ENCODE results near the gene ATXN1. TPM values are rescaled to one million over a fixed set of nuclear protein-coding genes. Genes with fewer than 3 reads are reported as not detected.
"Not testable (repeated sequence)": the region's sequence is repeated elsewhere in the genome, so short reads cannot be mapped to it uniquely, and the experiment has no call there.

ATXN1 gene
- total RNA-seq, 1 donor from 2014 or later: 107 TPM

DNA sequence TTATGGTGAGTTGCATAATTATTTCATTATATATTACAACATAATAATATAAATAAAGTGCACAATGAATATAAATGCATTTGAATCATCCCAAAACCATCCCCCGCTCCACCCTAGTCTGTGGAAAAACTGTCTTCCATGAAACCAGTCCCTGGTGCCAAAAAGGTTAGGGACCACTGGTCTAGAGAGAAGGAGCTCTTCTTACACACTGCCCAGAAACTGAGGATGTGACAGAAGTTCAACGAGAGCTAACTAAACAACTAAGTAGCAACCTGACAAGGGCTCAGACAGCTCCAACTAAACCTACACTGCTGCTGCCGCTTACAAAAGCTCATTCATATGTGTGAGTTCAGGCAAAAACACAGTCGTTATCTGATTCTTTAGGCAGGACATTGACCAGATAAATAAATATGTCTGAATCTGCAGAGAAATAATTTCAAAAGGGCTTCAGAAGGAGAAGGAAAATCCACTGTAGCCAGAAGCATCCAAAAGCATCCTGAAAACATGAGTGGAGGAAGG, 125.9 kb downstream of the ATXN1 start:
- H3K27me3 Mint-ChIP-seq (ENCODE audit: insufficient read depth): no peaks in the 10 kb centered on the region
- H3K4me3 Mint-ChIP-seq: no peak overlapping the region
- no peak for DNase-seq (ENCODE audit: low spot score)
- intact Hi-C loops (cut with micrococcal nuclease): loop anchor here (2.0 to 5.0 kb wide), 2 partner anchors 15 to 33 kb away; no protein-coding TSS in a partner anchor
- H3K9me3 Mint-ChIP-seq: no peaks in the 10 kb centered on the region
- H3K27ac Mint-ChIP-seq: no peak overlapping the region
- H3K36me3 Mint-ChIP-seq (ENCODE audit: low read depth): peaks cover 31% of the 10 kb centered on the region
- peaks cover 51% of the 10 kb centered on the region for H3K4me1 Mint-ChIP-seq (ENCODE audit: low read depth)

DNA sequence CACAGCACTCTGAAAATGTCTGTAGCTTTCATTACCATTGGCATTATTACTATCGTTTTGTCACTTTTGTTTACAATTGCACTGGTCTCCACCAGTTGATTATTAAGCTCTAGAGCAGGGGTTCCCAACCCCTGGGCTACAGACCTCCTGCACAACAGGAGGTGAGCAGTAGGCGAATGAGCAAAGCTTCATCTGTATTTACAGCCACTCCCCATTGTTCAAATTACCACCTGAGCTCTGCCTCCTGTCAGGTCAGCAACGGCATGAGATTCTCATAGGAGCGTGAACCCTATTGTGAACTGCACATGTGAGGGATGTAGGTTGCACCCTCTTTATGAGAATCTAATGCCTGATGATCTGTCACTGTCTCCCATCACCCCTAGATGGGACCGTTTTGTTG, 126.4 kb downstream of the ATXN1 start:
- Mint-ChIP-seq H3K27ac (no peak overlapping the region), H3K36me3 (ENCODE audit: low read depth) (peaks cover 32% of the 10 kb centered on the region), H3K4me1 (ENCODE audit: low read depth) (peaks cover 50% of the 10 kb centered on the region), H3K27me3 (ENCODE audit: insufficient read depth) (no peaks in the 10 kb centered on the region), H3K9me3 (no peaks in the 10 kb centered on the region), H3K4me3 (no peak overlapping the region)
- DNase-seq (ENCODE audit: low spot score): no peak
- intact Hi-C loops (cut with micrococcal nuclease): loop anchor here (2.0 to 5.0 kb wide), 2 partner anchors 16 to 33 kb away; no protein-coding TSS in a partner anchor

DNA sequence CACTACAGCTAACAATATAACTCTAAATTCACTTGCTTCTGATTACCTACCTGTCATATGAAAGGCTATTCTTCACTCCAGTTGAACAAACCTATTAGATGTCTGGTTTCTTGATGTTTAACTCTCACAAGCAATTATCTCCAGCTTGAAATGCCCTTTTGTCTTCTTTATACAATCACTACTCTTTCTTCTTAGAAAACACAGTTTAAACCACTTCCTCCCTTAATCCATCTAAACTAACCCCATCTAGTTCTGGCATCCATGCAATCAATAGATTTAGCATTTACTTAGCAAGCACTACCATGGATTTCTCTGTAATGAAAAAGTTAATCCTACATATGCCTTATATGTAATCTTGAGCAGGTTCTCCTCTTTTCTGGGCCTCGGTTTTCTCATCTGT, 127.3 kb downstream of the ATXN1 start:
- Mint-ChIP-seq H3K36me3 (ENCODE audit: low read depth) (peaks cover 28% of the 10 kb centered on the region), H3K4me1 (ENCODE audit: low read depth) (peaks cover 43% of the 10 kb centered on the region), H3K27ac (peak overlapping the region; percentile 15), H3K4me3 (no peak overlapping the region), H3K9me3 (peaks cover 2% of the 10 kb centered on the region), H3K27me3 (ENCODE audit: insufficient read depth) (no peaks in the 10 kb centered on the region)
- DNase-seq (ENCODE audit: low spot score): no peak
- intact Hi-C loops (cut with micrococcal nuclease): loop anchor here (2.0 kb wide), 1 partner anchor 17 kb away; no protein-coding TSS in a partner anchor

DNA sequence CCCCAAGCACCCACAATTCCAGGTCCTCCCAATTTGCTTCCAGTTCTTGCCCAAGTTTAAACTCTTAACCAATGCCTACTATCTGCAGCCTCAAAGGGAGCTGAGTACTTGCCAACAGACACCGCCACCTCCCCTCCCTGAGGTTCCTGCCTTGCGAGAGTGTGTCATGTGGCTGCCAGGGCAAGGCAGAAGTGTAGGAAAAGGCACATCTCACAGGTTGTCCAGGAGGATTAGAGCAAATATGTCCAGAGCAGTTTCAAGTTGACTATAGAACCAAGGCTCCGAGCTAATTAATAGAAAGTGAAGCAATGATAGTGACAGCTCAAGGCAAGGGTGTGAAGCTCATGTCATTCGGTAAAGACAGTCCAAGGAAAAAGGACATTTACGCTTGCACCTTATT, 127.8 kb downstream of the ATXN1 start:
- Mint-ChIP-seq H3K36me3 (ENCODE audit: low read depth) (peaks cover 30% of the 10 kb centered on the region), H3K27ac (peak overlapping the region; percentile 59)

DNA sequence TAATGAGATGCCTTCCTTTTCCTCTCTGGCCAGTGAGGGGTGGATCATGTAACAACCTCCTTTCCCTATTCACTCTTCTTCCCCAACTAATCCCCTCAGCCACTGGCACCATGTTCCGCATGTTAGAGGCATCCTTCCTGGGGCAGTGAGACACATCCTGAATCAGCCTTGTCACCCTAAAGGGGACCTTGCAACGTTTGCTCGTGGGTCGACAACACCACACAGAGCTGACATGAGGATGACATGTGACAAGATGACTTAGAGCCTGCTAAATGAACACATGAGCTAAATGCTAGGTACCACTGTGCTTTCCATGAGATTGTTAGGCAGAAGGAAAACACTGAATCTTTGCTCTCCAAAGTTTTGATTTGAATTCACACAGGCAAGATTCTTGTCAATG, 129.2 kb downstream of the ATXN1 start:
- H3K9me3 Mint-ChIP-seq: peaks cover 8% of the 10 kb centered on the region
- peaks cover 32% of the 10 kb centered on the region for H3K36me3 Mint-ChIP-seq (ENCODE audit: low read depth)
- DNase-seq (ENCODE audit: low spot score): no peak
- H3K27ac Mint-ChIP-seq: no peak overlapping the region
- no peaks in the 10 kb centered on the region for H3K27me3 Mint-ChIP-seq (ENCODE audit: insufficient read depth)
- H3K4me1 Mint-ChIP-seq (ENCODE audit: low read depth): peaks cover 43% of the 10 kb centered on the region
- intact Hi-C loops (cut with micrococcal nuclease): no loop called here
- no peak overlapping the region for H3K4me3 Mint-ChIP-seq

More for the DNA sequence above, 127.8 kb downstream of the ATXN1 start:
- Mint-ChIP-seq H3K4me3 (no peak overlapping the region), H3K4me1 (ENCODE audit: low read depth) (peaks cover 43% of the 10 kb centered on the region), H3K27me3 (ENCODE audit: insufficient read depth) (no peaks in the 10 kb centered on the region), H3K9me3 (peaks cover 7% of the 10 kb centered on the region)
- intact Hi-C loops (cut with micrococcal nuclease): no loop called here
- DNase-seq (ENCODE audit: low spot score): no peak

DNA sequence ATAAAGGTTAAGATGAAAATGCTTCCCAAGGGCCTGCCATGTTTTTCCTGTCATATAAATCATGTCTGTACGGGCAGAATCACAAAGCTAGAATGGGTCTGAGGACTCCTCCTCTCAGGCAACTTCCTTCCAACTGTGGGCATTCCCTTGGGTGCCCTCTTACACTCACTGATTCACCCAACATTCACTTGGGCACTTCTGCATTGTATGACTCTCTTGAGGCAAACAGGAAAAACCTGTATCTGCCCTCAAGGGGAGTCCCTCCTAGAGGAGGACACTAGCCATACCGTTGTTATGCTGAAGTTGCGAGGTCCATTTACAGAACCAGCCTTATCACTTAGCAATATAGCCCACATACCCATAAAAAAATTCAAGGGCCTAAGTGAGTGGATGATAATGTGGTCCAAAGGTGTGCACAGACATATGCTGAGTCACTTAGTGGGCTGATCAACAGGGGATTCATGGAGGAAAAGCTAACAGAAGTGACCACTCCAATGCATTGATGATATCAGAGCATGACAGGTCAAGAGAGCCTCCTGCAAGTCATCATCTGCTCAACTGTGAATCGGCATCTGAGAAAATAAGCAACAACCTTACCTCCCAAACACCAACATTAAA, 131.1 kb downstream of the ATXN1 start:
- Mint-ChIP-seq H3K4me1 (ENCODE audit: low read depth) (peaks cover 30% of the 10 kb centered on the region), H3K27ac (no peak overlapping the region), H3K36me3 (ENCODE audit: low read depth) (peaks cover 34% of the 10 kb centered on the region), H3K4me3 (no peak overlapping the region), H3K27me3 (ENCODE audit: insufficient read depth) (no peaks in the 10 kb centered on the region), H3K9me3 (peaks cover 8% of the 10 kb centered on the region)
- intact Hi-C loops (cut with micrococcal nuclease): no loop called here
- no peak for DNase-seq (ENCODE audit: low spot score)

DNA sequence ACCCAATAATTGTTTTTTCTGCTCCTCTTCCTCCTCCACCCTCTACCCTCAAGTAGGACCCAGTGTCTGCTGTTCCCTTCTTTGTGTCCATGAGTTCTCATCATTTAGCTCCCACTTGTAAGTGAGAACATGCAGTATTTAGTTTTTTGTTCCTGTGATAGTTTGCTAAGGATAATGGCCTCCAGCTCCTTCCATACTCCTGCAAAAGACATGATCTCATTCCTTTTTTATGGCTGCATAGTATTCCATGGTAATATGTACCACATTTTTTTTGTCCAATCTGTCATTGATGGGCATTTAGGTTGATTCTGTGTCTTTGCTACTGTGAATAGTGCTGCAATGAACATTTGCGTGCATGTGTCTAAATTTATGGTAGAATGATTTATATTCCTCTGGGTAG, 132.7 kb downstream of the ATXN1 start:
- DNase-seq (ENCODE audit: low spot score); intact Hi-C loops (cut with micrococcal nuclease); H3K27me3 Mint-ChIP-seq (ENCODE audit: insufficient read depth); H3K27ac Mint-ChIP-seq; H3K9me3 Mint-ChIP-seq; H3K4me3 Mint-ChIP-seq: not testable (repeated sequence)
- H3K4me1 Mint-ChIP-seq (ENCODE audit: low read depth): peaks cover 24% of the 10 kb centered on the region
- peaks cover 39% of the 10 kb centered on the region for H3K36me3 Mint-ChIP-seq (ENCODE audit: low read depth)

DNA sequence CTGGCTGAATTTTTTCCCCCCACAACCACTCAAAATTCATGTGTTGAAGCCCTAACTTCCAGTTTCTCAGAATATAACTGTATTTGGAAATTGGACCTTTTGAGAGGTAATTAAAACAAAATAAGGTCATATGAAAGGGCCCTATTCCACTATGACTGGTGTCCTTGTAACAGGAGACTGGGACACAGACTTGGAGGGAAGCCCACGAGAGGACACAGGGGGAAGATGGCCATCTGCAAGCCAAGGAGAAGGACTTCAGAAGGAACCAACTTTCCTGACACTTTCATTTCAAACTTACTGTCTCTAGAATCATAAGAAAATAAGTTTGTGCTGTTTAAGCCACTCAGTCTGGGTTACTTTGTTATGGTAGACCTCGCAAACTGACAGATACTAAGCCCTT, 134.6 kb downstream of the ATXN1 start:
- Mint-ChIP-seq H3K27me3 (ENCODE audit: insufficient read depth) (no peaks in the 10 kb centered on the region), H3K9me3 (peaks cover 8% of the 10 kb centered on the region), H3K36me3 (ENCODE audit: low read depth) (peaks cover 38% of the 10 kb centered on the region), H3K27ac (no peak overlapping the region), H3K4me3 (no peak overlapping the region), H3K4me1 (ENCODE audit: low read depth) (peaks cover 26% of the 10 kb centered on the region)
- DNase-seq (ENCODE audit: low spot score): no peak
- intact Hi-C loops (cut with micrococcal nuclease): no loop called here

DNA sequence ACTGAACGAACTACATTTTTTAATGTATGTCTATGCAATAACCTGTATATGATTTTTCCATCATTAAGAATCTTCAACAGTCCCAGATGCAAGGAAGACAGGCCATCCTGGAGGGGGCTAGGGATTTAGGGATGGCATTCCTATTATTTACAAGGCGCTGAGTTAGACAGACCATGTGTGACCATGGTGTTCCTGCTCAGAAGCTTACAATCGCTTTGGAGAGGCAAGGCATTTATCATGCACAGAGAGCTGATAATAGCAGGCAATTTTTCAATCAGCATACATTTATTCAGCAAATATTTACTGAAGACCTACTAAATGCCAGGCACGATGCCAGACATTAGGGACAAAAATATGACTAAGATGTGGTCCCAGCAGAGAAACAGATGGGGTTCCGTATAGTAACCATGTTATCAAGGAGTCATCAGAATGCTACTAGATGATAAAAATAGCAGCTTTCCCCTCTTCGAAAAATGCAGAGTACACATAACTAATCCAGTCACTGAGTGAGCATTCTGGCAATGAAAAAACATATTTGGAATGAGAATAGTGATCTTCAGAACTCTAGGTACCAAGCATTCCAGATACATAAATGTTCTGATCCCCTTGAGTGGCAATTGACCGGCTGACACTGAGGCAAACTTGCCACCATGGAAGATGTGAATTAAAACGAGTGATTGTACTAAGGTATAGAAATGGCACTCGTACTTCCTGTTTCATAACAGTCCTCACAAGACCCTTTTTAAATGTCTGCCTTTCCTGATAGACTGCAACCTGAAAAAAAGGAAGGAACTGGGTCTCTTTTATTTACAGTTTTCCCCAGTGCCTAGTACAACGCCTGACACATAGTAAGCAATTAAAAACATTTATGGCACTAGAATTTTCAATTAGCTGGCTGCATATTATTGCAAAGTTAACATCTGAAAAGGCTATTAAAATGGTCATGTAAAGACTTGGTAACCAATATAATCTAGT, 135.7 kb downstream of the ATXN1 start:
- H3K4me1 Mint-ChIP-seq (ENCODE audit: low read depth): peaks cover 37% of the 10 kb centered on the region

DNA sequence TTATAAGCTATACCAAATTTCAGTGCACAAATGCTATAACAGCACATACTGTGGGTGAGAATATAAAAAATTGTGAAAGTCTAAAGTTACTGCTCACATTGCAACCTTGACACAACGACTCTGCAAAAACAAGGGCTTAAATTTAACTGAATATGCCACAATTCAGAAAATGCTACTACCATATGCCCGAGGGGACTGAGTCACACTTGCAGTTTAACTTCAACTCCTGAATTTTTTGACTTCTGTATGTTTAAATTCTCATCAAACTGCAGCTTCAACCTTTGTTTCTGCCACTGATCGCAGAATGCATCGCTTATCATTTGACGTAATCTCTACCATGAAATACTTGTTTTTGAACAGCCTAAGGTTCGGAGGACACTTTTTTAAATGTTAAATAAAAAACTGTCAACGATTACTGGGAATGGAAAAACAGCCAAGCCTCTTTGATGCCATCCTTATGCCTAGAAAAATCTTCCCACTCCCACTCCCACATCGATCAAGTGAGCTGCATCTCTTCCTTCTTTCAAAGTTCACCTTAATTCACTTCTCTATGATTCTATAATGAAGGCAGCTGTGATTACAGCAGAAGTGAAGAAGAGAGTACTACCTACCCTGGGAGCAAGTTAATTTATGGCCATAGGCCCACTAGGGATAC, 136.5 kb downstream of the ATXN1 start:
- Mint-ChIP-seq H3K27ac (no peak overlapping the region), H3K4me3 (no peak overlapping the region), H3K4me1 (ENCODE audit: low read depth) (peaks cover 45% of the 10 kb centered on the region), H3K36me3 (ENCODE audit: low read depth) (peaks cover 34% of the 10 kb centered on the region), H3K27me3 (ENCODE audit: insufficient read depth) (no peaks in the 10 kb centered on the region), H3K9me3 (peaks cover 8% of the 10 kb centered on the region)
- DNase-seq (ENCODE audit: low spot score): no peak
- intact Hi-C loops (cut with micrococcal nuclease): no loop called here

More for the DNA sequence above, 135.7 kb downstream of the ATXN1 start:
- H3K36me3 Mint-ChIP-seq (ENCODE audit: low read depth): peaks cover 36% of the 10 kb centered on the region
- no peaks in the 10 kb centered on the region for H3K27me3 Mint-ChIP-seq (ENCODE audit: insufficient read depth)
- H3K9me3 Mint-ChIP-seq: peaks cover 8% of the 10 kb centered on the region
- intact Hi-C loops (cut with micrococcal nuclease): no loop called here
- no peak overlapping the region for H3K27ac Mint-ChIP-seq
- no peak overlapping the region for H3K4me3 Mint-ChIP-seq
- DNase-seq (ENCODE audit: low spot score): no peak

DNA sequence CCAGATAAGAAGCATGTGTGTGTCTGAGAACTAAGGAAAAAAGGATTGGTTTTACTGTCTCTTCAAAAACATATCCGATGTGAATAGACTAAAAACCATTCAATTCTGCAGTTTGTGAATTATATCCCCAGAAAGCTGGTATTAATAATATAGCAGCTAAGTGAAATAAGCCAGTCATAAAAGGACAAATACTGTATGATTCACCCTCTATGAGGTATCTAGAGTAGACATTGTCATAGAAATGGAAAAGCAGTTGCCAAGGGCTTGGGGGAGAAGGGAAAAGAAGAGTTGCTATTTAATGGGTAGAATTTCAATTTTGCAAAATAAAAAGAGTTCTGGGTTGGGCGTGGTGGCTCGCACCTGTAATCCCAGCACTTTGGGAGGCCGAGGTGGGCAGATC, 137.5 kb downstream of the ATXN1 start:
- no peaks in the 10 kb centered on the region for H3K27me3 Mint-ChIP-seq (ENCODE audit: insufficient read depth)
- no peak overlapping the region for H3K4me3 Mint-ChIP-seq
- intact Hi-C loops (cut with micrococcal nuclease): no loop called here
- H3K9me3 Mint-ChIP-seq: peaks cover 4% of the 10 kb centered on the region
- peak overlapping the region; percentile 5 for H3K27ac Mint-ChIP-seq
- H3K36me3 Mint-ChIP-seq (ENCODE audit: low read depth): peaks cover 30% of the 10 kb centered on the region
- no peak for DNase-seq (ENCODE audit: low spot score)
- peaks cover 54% of the 10 kb centered on the region for H3K4me1 Mint-ChIP-seq (ENCODE audit: low read depth)

DNA sequence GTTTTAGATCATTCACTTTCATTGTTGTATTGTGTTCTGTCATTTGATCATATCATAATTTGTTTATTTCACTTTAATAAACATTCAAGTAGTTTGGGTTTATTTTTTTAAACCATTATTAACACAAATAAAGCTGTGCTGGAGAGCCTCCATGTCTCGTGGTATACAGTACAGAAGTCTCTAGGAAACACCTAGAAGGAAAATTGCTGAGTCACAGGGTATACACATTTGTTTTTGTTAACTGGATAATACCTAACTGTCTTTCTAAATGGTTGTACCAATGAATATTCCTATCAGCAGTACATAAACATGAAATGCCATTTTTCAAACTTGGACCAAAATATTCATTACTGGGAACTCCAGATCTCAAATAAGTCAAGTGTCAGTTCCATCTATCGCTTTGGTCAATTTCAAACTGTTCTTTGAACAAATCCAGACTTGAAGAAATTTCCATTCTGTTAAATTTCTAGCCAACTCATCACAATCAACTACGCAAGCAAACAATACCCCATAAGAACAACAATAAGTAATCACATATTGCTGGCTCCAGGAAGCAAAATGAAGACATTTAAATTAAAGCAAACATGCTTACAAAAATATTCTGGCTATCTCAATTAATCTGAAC, 138.1 kb downstream of the ATXN1 start:
- H3K27ac Mint-ChIP-seq: no peak overlapping the region
- no peak overlapping the region for H3K4me3 Mint-ChIP-seq

More for the DNA sequence above, 138.1 kb downstream of the ATXN1 start:
- intact Hi-C loops (cut with micrococcal nuclease): no loop called here
- no peak for DNase-seq (ENCODE audit: low spot score)
- Mint-ChIP-seq H3K9me3 (no peaks in the 10 kb centered on the region), H3K36me3 (ENCODE audit: low read depth) (peaks cover 25% of the 10 kb centered on the region), H3K4me1 (ENCODE audit: low read depth) (peaks cover 54% of the 10 kb centered on the region), H3K27me3 (ENCODE audit: insufficient read depth) (no peaks in the 10 kb centered on the region)

Data from activated T-helper 1 cell treated with anti-CD3 and anti-CD28 coated beads, Interleukin-12 subunit alpha, Interleukin-12 subunit beta, Interleukin-2, Interleukin-4 antibody, amounts not matched to agents 30 ng/mL and 10 ng/mL and 1 ng/mL, durations not matched to agents 14 hours and 24 hours and 36 hours (primary cell).